B cell (primary cell): ENCODE results near the gene ADAMTSL2. TPM values are rescaled to one million over a fixed set of nuclear protein-coding genes. Genes with fewer than 3 reads are reported as not detected.

Experiments
- ATAC-seq: fragments of 200-7000 bp; cut with Tn5 transposase; one replicate; pipeline ENCODE4 v1.10.0; 2021; ENCODE audit warnings: low read depth, mild to moderate bottlenecking, moderate number of reproducible peaks, moderate library complexity
- CTCF ChIA-PET: fragments of 350-600 bp; sonication (Branson Sonifier 250); formaldehyde crosslinking; loops from one replicate; lab custom pipeline; 2021; ENCODE audit warnings: antibody characterized with exemption, inconsistent platforms; lab: Charles Lee
- POLR2A ChIA-PET: fragments of 350-600 bp; sonication (Branson Sonifier 250); formaldehyde crosslinking; loops from one replicate; lab custom pipeline; 2021; ENCODE audit warnings: antibody characterized with exemption; lab: Charles Lee
- DNase-seq: peaks from one replicate; pipeline ENCODE4 v3.0.0; 2013
- H2AFZ ChIP-seq: 2 replicates; pipeline ENCODE4 v1.6.1; 2012; ENCODE audit warnings: mild to moderate bottlenecking, low read depth, low read length; ENCODE audit not compliant: insufficient read depth, poor library complexity, severe bottlenecking
- H3K27ac ChIP-seq, 2 donors: 1 replicate in 1 of 2; 2 replicates in 1 of 2; pipeline ENCODE4 v1.5.1; 2012 to 2013; ENCODE audit warnings: low read length in 2 of 2, mild to moderate bottlenecking in 2 of 2, moderate library complexity in 1 of 2
- H3K27me3 ChIP-seq, 4 experiments: fragments of 200-600 bp in 1 of 4; sonication (generic) in 1 of 4; replicated peaks in 1 of 4; 1 replicate in 2 of 4; 2 replicates in 2 of 4; pipeline versions ENCODE4 v1.6.1 to v1.7.0; 2013 to 2016; ENCODE audit warnings: low read length in 3 of 4, mild to moderate bottlenecking in 2 of 4, mixed read lengths in 1 of 4, moderate library complexity in 1 of 4; ENCODE audit not compliant: insufficient read depth in 4 of 4, control insufficient read depth in 3 of 4; ENCODE audit errors: control extremely low read depth in 1 of 4
- H3K36me3 ChIP-seq, 2 experiments: replicated peaks in 1 of 2; 1 replicate in 1 of 2; 2 replicates in 1 of 2; pipeline versions ENCODE4 v1.6.1 to v1.7.1; 2013; ENCODE audit warnings: low read length in 1 of 2; ENCODE audit not compliant: insufficient read depth in 2 of 2, control insufficient read depth in 1 of 2; ENCODE audit errors: control extremely low read depth in 1 of 2, extremely low read depth in 1 of 2
- H3K4me1 ChIP-seq, 2 donors: fragments of 200-600 bp in 1 of 2; sonication (generic) in 1 of 2; 1 replicate in 1 of 2; 2 replicates in 1 of 2; pipeline versions ENCODE4 v1.5.1 to v1.6.1; 2013 to 2017; ENCODE audit warnings: low read length in 2 of 2; ENCODE audit not compliant: control insufficient read depth in 2 of 2, insufficient read depth in 2 of 2
- H3K4me2 ChIP-seq: replicated peaks from 2 replicates; pipeline ENCODE3; 2012; ENCODE audit warnings: mild to moderate bottlenecking, low read depth, low read length; ENCODE audit not compliant: poor library complexity, severe bottlenecking
- H3K4me3 ChIP-seq, 5 experiments: fragments of 200-600 bp in 1 of 5; sonication (generic) in 1 of 5; 1 replicate in 3 of 5; 2 replicates in 2 of 5; pipeline versions ENCODE4 v1.5.1 to v1.7.0; 2011 to 2016; ENCODE audit warnings: low read length in 4 of 5, mild to moderate bottlenecking in 4 of 5, low read depth in 2 of 5, control low read depth in 1 of 5, moderate library complexity in 1 of 5; ENCODE audit not compliant: insufficient read depth in 1 of 5; ENCODE audit errors: control extremely low read depth in 1 of 5, extremely low read depth in 1 of 5
- H3K79me2 ChIP-seq: fragments of 200-600 bp; sonication (generic); one replicate; pipeline ENCODE4 v1.6.0; 2016; ENCODE audit warnings: low read length; ENCODE audit not compliant: control insufficient read depth, insufficient read depth
- H3K9ac ChIP-seq: fragments of 200-600 bp; sonication (generic); 2 replicates; pipeline ENCODE4 v1.6.1; 2017; ENCODE audit warnings: mild to moderate bottlenecking, low read length, moderate library complexity
- H3K9me3 ChIP-seq, 3 donors: one replicate each; pipeline versions ENCODE4 v1.6.1 to v1.7.1; 2013; ENCODE audit warnings: low read length in 2 of 3; ENCODE audit not compliant: control insufficient read depth in 2 of 3, insufficient read depth in 1 of 3; ENCODE audit errors: control extremely low read depth in 1 of 3
- H4K20me1 ChIP-seq: 2 replicates; pipeline ENCODE4 v1.6.0; 2012; ENCODE audit warnings: mild to moderate bottlenecking, low read length; ENCODE audit not compliant: insufficient read depth, control insufficient read depth, poor library complexity, severe bottlenecking
- H3K27ac Mint-ChIP-seq: one replicate; pipeline ENCODE4 v1.8.0; 2021; ENCODE audit warnings: mixed read lengths
- H3K27me3 Mint-ChIP-seq: one replicate; pipeline ENCODE4 v1.8.0; 2021; ENCODE audit warnings: mixed read lengths
- H3K4me1 Mint-ChIP-seq: one replicate; pipeline ENCODE4 v1.8.0; 2021; ENCODE audit warnings: mixed read lengths
- H3K4me3 Mint-ChIP-seq: one replicate; pipeline ENCODE4 v1.8.0; 2021; ENCODE audit warnings: mixed read lengths
- H3K9me3 Mint-ChIP-seq: one replicate; pipeline ENCODE4 v1.8.0; 2022; ENCODE audit warnings: mixed read lengths; ENCODE audit not compliant: insufficient read depth
- CTCF ChIP-seq: fragments of 200-600 bp; IDR thresholded peaks from one replicate; pipeline ENCODE4 v1.8.0; 2022; ENCODE audit warnings: antibody characterized with exemption, mild to moderate bottlenecking
- EZH2 ChIP-seq: IDR thresholded peaks from 2 replicates; pipeline ENCODE4 v1.6.1; 2012; ENCODE audit warnings: borderline replicate concordance, low read depth, mild to moderate bottlenecking, moderate library complexity, low read length; ENCODE audit not compliant: insufficient read depth, poor library complexity, severe bottlenecking
- WGBS: methylation state at CpG from one replicate; pipeline ENCODE4 v1.1.5; 2013; ENCODE audit warnings: missing lambda C conversion rate; ENCODE audit not compliant: insufficient coverage; 5-methylcytosine and 5-hydroxymethylcytosine counted together
- intact Hi-C: fragments of 100-400 bp; cut with micrococcal nuclease; formaldehyde crosslinking; loops from one replicate; pipeline ENCODE4 v1.10.0; 2022
- polyA plus RNA-seq: library from polyadenylated mRNA; depleted of rRNA; stranded (reverse); fragments of >200 nt; gene quantifications from 2 replicates; pipeline ENCODE4 v1.2.3, GENCODE V29; 2012
- total RNA-seq, 2 donors: library from RNA; stranded (reverse); fragments of 120-200 nt in 1 of 2; gene quantifications; 1 replicate in 1 of 2; 2 replicates in 1 of 2; pipeline versions ENCODE4 v1.2.3 to v1.2.4, GENCODE V29; 2013 to 2022

The ADAMTSL2 gene
- total and polyA plus RNA-seq, 2 donors (not counting 1 experiment from before 2014, with no cell fraction given): 0.03 TPM; not detected in 1

GRCh38 chr9:133571896-133572595 is 37.5 kb downstream of the ADAMTSL2 start:
- no peak overlapping the region for H3K4me2 ChIP-seq
- DNase-seq (no peak), ATAC-seq (no peak)
- no peak overlapping the region for H3K4me3 Mint-ChIP-seq
- TF ChIP-seq CTCF (no peak), EZH2 (no peak)
- H3K4me3 ChIP-seq: no peak overlapping the region
- H3K4me1 ChIP-seq: peaks cover 5 to 7% of the 10 kb centered on the region in 2 donors
- 90% methylated on average over 11 of the region's 20 CpGs for WGBS
- CTCF ChIA-PET: no interaction called here
- peaks cover 30% of the 10 kb centered on the region for H3K27me3 Mint-ChIP-seq
- peaks cover 0 to 23% (median 2%) of the 10 kb centered on the region in 4 experiments for H3K27me3 ChIP-seq
- POLR2A ChIA-PET: no interaction called here
- no peak overlapping the region for H3K9ac ChIP-seq
- no peaks in the 10 kb centered on the region for H3K9me3 Mint-ChIP-seq
- intact Hi-C loops: no loop called here
- H3K36me3 ChIP-seq: no peaks in the 10 kb centered on the region
- no peaks in the 10 kb centered on the region for H4K20me1 ChIP-seq
- H3K79me2 ChIP-seq: no peaks in the 10 kb centered on the region
- no peaks in the 10 kb centered on the region for H3K9me3 ChIP-seq
- peak overlapping the region; percentile 15 for H3K27ac Mint-ChIP-seq
- H2AFZ ChIP-seq: no peak overlapping the region
- peaks cover 4% of the 10 kb centered on the region for H3K4me1 Mint-ChIP-seq
- no peak overlapping the region for H3K27ac ChIP-seq

GRCh38 chr9:133572821-133573361 is 38.4 kb downstream of the ADAMTSL2 start:
- no peak for ATAC-seq
- no peak overlapping the region for H3K9ac ChIP-seq

More at GRCh38 chr9:133572821-133573361, 38.4 kb downstream of the ADAMTSL2 start:
- H3K27me3 ChIP-seq: peaks cover 0 to 30% (median 2%) of the 10 kb centered on the region in 4 experiments
- no peaks in the 10 kb centered on the region for H4K20me1 ChIP-seq
- CTCF ChIA-PET: no interaction called here
- H3K27ac ChIP-seq: no peak overlapping the region
- Mint-ChIP-seq H3K4me3 (no peak overlapping the region), H3K4me1 (peaks cover 7% of the 10 kb centered on the region), H3K9me3 (no peaks in the 10 kb centered on the region), H3K27ac (no peak overlapping the region), H3K27me3 (peaks cover 34% of the 10 kb centered on the region)
- H2AFZ ChIP-seq: no peak overlapping the region
- POLR2A ChIA-PET: no interaction called here
- no peaks in the 10 kb centered on the region for H3K79me2 ChIP-seq
- H3K9me3 ChIP-seq: no peaks in the 10 kb centered on the region
- H3K4me3 ChIP-seq: no peak overlapping the region
- intact Hi-C loops: no loop called here
- no peak for DNase-seq
- WGBS: 92% methylated on average over 11 of the region's 15 CpGs
- peaks cover 5 to 7% of the 10 kb centered on the region in 2 donors for H3K4me1 ChIP-seq
- no peaks in the 10 kb centered on the region for H3K36me3 ChIP-seq
- no peak overlapping the region for H3K4me2 ChIP-seq
- no peak for TF ChIP-seq CTCF
- TF ChIP-seq EZH2: no peak
